Testis (tissue), 2 donors: ENCODE measurements around the gene AUTS2.

Source experiments
- POLR2A ChIP-seq: fragments of 450-650 bp; IDR thresholded peaks from one replicate; pipeline ENCODE4 v1.6.1; 2017; ENCODE audit warnings: antibody characterized with exemption, mild to moderate bottlenecking, moderate library complexity
- TF ChIP-seq, protein P1 (sequence below), 3 experiments: fragments of 450-650 bp in 2 of 3; fragments of 200-600 bp in 1 of 3; sonication (generic) in 1 of 3; IDR thresholded peaks; one replicate each; pipeline ENCODE4 v1.5.1; 2016 to 2019; ENCODE audit warnings: antibody characterized with exemption in 3 of 3, mild to moderate bottlenecking in 2 of 3, moderate library complexity in 1 of 3

DNA sequence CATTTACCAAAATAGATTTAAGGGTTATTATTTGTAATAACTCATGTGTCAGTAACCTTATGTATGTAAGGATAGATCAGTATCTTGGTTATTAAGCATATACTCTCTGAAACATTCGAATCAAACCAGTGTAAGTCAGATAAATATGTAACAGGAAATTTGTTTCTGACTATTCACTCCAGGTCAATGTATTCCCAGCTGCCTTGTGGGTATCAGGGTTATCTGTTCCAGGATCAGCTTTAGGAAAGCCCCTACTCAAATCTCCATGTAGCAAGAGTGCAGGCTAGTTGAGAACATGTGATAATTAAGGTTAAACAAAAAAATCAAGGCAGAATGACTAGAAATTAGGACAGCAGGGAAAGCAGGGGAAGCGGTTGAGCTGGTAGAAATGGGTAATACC lies 201.7 kb downstream of the AUTS2 start:
- TF ChIP-seq, protein P1, sequence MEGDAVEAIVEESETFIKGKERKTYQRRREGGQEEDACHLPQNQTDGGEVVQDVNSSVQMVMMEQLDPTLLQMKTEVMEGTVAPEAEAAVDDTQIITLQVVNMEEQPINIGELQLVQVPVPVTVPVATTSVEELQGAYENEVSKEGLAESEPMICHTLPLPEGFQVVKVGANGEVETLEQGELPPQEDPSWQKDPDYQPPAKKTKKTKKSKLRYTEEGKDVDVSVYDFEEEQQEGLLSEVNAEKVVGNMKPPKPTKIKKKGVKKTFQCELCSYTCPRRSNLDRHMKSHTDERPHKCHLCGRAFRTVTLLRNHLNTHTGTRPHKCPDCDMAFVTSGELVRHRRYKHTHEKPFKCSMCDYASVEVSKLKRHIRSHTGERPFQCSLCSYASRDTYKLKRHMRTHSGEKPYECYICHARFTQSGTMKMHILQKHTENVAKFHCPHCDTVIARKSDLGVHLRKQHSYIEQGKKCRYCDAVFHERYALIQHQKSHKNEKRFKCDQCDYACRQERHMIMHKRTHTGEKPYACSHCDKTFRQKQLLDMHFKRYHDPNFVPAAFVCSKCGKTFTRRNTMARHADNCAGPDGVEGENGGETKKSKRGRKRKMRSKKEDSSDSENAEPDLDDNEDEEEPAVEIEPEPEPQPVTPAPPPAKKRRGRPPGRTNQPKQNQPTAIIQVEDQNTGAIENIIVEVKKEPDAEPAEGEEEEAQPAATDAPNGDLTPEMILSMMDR (IDR thresholded peaks at IDR 0.05): no peak
- TF ChIP-seq POLR2A: no peak
